GM13977 (cell line): Measurements from ENCODE around the gene CACHD1.
"Not testable (repeated sequence)": the region's sequence is repeated elsewhere in the genome, so short reads cannot be mapped to it uniquely, and the experiment has no call there.

Source experiments
- DNase-seq: peaks from one replicate; pipeline ENCODE4 v3.0.0; 2012; ENCODE audit warnings: low spot score
- CTCF ChIP-seq: IDR thresholded peaks from 2 replicates; pipeline ENCODE4 v1.5.1; 2012; ENCODE audit warnings: mild to moderate bottlenecking, control low read depth; ENCODE audit not compliant: insufficient read depth; ENCODE audit errors: extremely low read depth, missing control alignments
- in situ Hi-C: fragments of 300-500 bp; cut with MboI; formaldehyde crosslinking; loops from one replicate; pipeline ENCODE4 v1.12.0; 2022; ENCODE audit warnings: low sequenced_read_pairs, low pct_unique_long_range_greater_than_20kb, mixed read lengths, inconsistent platforms; ENCODE audit not compliant: unreplicated experiment

CACHD1 gene

DNA sequence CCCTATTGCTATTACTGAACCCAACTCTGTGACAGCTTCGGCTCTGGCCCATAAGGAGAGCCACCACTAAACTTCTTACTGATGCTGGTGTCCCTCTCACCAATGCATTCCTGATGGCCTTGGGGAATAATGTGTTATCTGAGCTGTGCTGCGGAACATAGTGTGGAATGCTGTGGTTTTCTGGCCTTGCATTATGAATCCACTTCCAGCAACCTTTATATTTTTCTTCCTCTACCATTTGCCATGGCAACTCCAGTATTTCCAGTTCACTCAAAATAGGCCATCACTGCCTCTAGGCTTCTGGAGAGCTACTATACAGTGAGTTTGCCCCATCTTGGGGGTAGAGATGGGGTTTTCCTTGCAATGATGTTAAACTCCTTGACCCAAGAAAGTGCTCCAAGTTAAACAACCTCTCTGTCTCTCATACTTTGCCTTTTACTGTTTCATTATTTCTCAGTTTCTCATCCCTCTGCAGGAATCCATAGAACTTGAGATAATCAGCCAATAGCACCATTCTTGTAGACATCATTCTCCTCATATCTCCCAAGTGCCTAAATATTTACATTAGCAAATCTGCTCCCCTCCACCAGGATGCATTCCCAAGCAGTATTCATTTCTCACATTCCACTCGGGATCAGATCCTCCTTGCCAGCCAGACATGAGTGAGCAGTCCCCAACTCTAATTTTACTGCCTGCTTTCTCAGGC lies 263.8 kb downstream of the CACHD1 start:
- DNase-seq, result no peak
- no peak for TF ChIP-seq CTCF
- in situ Hi-C loops, result no loop called here

DNA sequence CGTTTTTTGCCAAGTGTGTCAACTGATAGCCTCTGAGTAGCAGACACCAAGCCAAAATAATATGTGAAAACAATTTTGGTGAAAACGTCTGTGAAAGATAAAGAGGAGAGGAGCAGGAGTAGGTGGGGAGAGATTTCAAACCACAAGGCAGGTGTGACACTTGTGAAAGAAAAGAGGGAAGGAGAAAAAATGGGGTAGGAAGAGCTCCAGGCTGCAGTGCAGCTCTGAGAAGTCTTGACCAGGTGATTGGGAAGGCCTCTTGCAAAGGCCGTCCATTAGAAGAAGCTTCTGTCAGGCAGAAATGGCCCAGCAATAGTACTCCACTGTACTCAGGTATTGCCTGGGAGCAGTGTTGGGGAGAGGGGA lies 264.3 kb downstream of the CACHD1 start:
- no peak for TF ChIP-seq CTCF

DNA sequence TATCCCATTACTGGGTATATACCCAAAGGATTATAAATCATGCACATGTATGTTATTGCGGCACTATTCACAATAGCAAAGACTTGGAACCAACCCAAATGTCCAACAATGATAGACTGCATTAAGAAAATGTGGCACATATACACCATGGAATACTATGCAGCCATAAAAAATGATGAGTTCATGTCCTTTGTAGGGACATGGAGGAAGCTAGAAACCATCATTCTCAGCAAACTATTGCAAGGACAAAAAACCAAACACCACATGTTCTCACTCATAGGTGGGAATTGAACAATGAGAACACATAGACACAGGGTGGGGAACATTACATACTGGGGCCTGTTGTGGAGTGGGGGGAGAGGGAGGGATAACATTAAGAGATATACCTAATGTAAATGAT lies 270.8 kb downstream of the CACHD1 start:
- DNase-seq, in situ Hi-C loops: not testable (repeated sequence)

More for the DNA sequence above, 264.3 kb downstream of the CACHD1 start:
- in situ Hi-C loops, result no loop called here
- no peak for DNase-seq
